Measurements from ENCODE around the gene RAB3B. TPM values are rescaled to one million over a fixed set of nuclear protein-coding genes. Genes with fewer than 3 reads are reported as not detected.

Gene RAB3B
- total RNA-seq, 2 donors from 2014 or later = 0.05 TPM; not detected in 1

Other genes starting within 250 kb of the RAB3B start
- 100 to 1,000 TPM in 1 of 2 donors, 10 to 100 TPM in 1; 88.0 to 108 TPM for gene NRDC, start 112.0 kb downstream of the RAB3B start, total RNA-seq
- 1 to 10 TPM; 5.7 to 7.8 TPM for gene KTI12, start 43.1 kb upstream of the RAB3B start, total RNA-seq
- gene TXNDC12, start 64.5 kb upstream of the RAB3B start, total RNA-seq = 10 to 100 TPM; 30.1 to 32.7 TPM
- 10 to 100 TPM; 36.6 to 41.5 TPM for gene BTF3L4, start 65.6 kb upstream of the RAB3B start, total RNA-seq
- gene ZFYVE9, start 151.4 kb upstream of the RAB3B start, total RNA-seq = 10 to 100 TPM; 19.0 to 19.8 TPM